Measurements from ENCODE around the gene DOCK7. TPM values are rescaled to one million over a fixed set of nuclear protein-coding genes. Genes with fewer than 3 reads are reported as not detected.

The DOCK7 gene
- total RNA-seq, 1 donor from 2014 or later = 34.7 TPM

GRCh38 chr1:62599044-62599443 is 89.1 kb downstream of the DOCK7 start:
- H3K4me3 ChIP-seq = no peak overlapping the region
- ATAC-seq (no peak), DNase-seq (no peak)
- H3K27ac ChIP-seq = no peak overlapping the region
- no peak for TF ChIP-seq CTCF (IDR thresholded peaks at IDR 0.05)
- no peaks in the 10 kb centered on the region for H3K4me1 ChIP-seq
- H3K36me3 ChIP-seq = no peaks in the 10 kb centered on the region
- intact Hi-C loops (cut with DNase I) = no loop called here
- H3K27me3 ChIP-seq = no peaks in the 10 kb centered on the region
- H3K9me3 ChIP-seq = no peaks in the 10 kb centered on the region

GRCh38 chr1:62597281-62597680 is 90.9 kb downstream of the DOCK7 start, which contains the start of gene ANGPTL3:
TSS of gene ANGPTL3 (plus strand) at chr1:62597520. CDS start at chr1:62597567, 47 bp downstream.
- ATAC-seq = no peak
- intact Hi-C loops (cut with DNase I) = no loop called here
- Histone ChIP-seq H3K27me3 (no peaks in the 10 kb centered on the region), H3K36me3 (no peaks in the 10 kb centered on the region), H3K9me3 (no peaks in the 10 kb centered on the region), H3K27ac (no peak within 1 kb of the TSS), H3K4me1 (no peaks in the 10 kb centered on the region), H3K4me3 (no peak within 1 kb of the TSS)
- no peak for TF ChIP-seq CTCF (IDR thresholded peaks at IDR 0.05)
- no peak for DNase-seq

- ATAC-seq = no peak
- no peak for DNase-seq
- TF ChIP-seq CTCF (IDR thresholded peaks at IDR 0.05) = no peak
- Histone ChIP-seq H3K9me3 (no peaks in the 10 kb centered on the region), H3K36me3 (no peaks in the 10 kb centered on the region), H3K4me3 (no peak overlapping the region), H3K4me1 (no peaks in the 10 kb centered on the region), H3K27me3 (no peaks in the 10 kb centered on the region), H3K27ac (no peak overlapping the region)
- intact Hi-C loops (cut with DNase I) = no loop called here
Observed at GRCh38 chr1:62595647-62596046, 92.5 kb downstream of the DOCK7 start.

- no peak for ATAC-seq
- H3K4me1 ChIP-seq = no peaks in the 10 kb centered on the region
- no peaks in the 10 kb centered on the region for H3K9me3 ChIP-seq
- H3K27ac ChIP-seq = no peak overlapping the region
- H3K36me3 ChIP-seq = no peaks in the 10 kb centered on the region
- intact Hi-C loops (cut with DNase I) = no loop called here
- no peak for TF ChIP-seq CTCF (IDR thresholded peaks at IDR 0.05)
- H3K27me3 ChIP-seq = no peaks in the 10 kb centered on the region
- DNase-seq = no peak
- H3K4me3 ChIP-seq = no peak overlapping the region
Observed at GRCh38 chr1:62593825-62594394, 94.3 kb downstream of the DOCK7 start.

GRCh38 chr1:62590970-62591368 is 97.2 kb downstream of the DOCK7 start:
- DNase-seq = no peak
- no peaks in the 10 kb centered on the region for H3K36me3 ChIP-seq
- intact Hi-C loops (cut with DNase I) = no loop called here

More at GRCh38 chr1:62590970-62591368, 97.2 kb downstream of the DOCK7 start:
- no peak for TF ChIP-seq CTCF (IDR thresholded peaks at IDR 0.05)
- no peak overlapping the region for H3K4me3 ChIP-seq
- no peaks in the 10 kb centered on the region for H3K4me1 ChIP-seq
- H3K9me3 ChIP-seq = no peaks in the 10 kb centered on the region
- ATAC-seq = no peak
- H3K27ac ChIP-seq = no peak overlapping the region
- no peaks in the 10 kb centered on the region for H3K27me3 ChIP-seq
